AG04450 (cell line): Measurements from ENCODE around the gene NPR2. TPM values are rescaled to one million over a fixed set of nuclear protein-coding genes. Genes with fewer than 3 reads are reported as not detected.

Source experiments
- CTCF ChIA-PET: fragments of 300-600, 350-600 bp; formaldehyde crosslinking; extraction: SDS; loops from one replicate; lab custom pipeline; 2022; ENCODE audit warnings: antibody characterized with exemption, inconsistent platforms; lab: Charles Lee
- POLR2A ChIA-PET: fragments of 350-600 bp; formaldehyde crosslinking; extraction: SDS; loops from one replicate; lab custom pipeline; 2021; ENCODE audit warnings: antibody characterized with exemption, inconsistent platforms; lab: Yijun Ruan, JAX
- DNase-seq: peaks from one replicate; pipeline ENCODE4 v3.0.0-alpha.2; 2011; ENCODE audit warnings: low read depth, low spot score
- H3K27ac ChIP-seq: one replicate; pipeline ENCODE4 v1.5.1; 2012; ENCODE audit warnings: low read depth, low read length, control low read depth
- H3K27me3 ChIP-seq: one replicate; pipeline ENCODE4 v1.6.0; 2012; ENCODE audit warnings: low read length; ENCODE audit not compliant: control insufficient read depth, insufficient read depth
- H3K4me3 ChIP-seq: 2 replicates; pipeline ENCODE4 v1.5.1; 2011; ENCODE audit warnings: mild to moderate bottlenecking, low read depth, low read length, control low read depth
- H3K9me3 ChIP-seq: 2 replicates; pipeline ENCODE4 v1.5.1; 2012; ENCODE audit warnings: low read length; ENCODE audit not compliant: control insufficient read depth, insufficient read depth
- polyA plus RNA-seq: library from polyadenylated mRNA; depleted of rRNA; stranded (reverse); fragments of >200 nt; gene quantifications from 2 replicates; pipeline ENCODE4 v1.2.3, GENCODE V29; 2011; rRNA removed
- small RNA-seq: library from RNA; depleted of rRNA; stranded (forward); fragments of <200 nt; gene quantifications from one replicate; pipeline ENCODE3, GENCODE V24; 2012; ENCODE audit warnings: low read depth; ENCODE audit not compliant: insufficient read length
- TF ChIP-seq, protein P1 (sequence below): IDR thresholded peaks from 2 replicates; pipeline ENCODE4 v1.5.1; 2011; ENCODE audit warnings: low read depth, low read length, control low read depth, inconsistent platforms

Gene NPR2
- polyA plus RNA-seq, 1 experiment, result 31.9 TPM

DNA sequence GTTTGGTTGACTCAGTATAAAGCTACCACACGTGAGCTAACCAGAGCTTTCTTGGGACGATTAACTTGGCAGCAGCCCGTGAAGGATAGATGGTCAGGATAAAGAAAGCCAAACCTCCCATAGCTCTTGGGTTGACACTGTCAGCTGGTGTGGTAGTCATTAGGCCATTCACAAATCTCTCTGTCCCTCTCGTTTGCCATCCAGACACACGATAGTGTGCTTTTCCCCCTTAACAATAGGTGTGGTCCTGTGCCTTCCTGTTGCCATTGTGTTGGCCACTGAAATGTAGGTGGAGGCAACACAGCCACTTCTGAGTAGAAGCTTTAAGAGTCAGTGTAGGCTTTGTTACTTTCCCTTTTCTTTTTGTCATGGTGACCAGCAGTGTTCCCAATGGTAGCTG lies 67.1 kb downstream of the NPR2 start:
- peaks cover 21% of the 10 kb centered on the region for H3K27me3 ChIP-seq
- TF ChIP-seq, protein P1, sequence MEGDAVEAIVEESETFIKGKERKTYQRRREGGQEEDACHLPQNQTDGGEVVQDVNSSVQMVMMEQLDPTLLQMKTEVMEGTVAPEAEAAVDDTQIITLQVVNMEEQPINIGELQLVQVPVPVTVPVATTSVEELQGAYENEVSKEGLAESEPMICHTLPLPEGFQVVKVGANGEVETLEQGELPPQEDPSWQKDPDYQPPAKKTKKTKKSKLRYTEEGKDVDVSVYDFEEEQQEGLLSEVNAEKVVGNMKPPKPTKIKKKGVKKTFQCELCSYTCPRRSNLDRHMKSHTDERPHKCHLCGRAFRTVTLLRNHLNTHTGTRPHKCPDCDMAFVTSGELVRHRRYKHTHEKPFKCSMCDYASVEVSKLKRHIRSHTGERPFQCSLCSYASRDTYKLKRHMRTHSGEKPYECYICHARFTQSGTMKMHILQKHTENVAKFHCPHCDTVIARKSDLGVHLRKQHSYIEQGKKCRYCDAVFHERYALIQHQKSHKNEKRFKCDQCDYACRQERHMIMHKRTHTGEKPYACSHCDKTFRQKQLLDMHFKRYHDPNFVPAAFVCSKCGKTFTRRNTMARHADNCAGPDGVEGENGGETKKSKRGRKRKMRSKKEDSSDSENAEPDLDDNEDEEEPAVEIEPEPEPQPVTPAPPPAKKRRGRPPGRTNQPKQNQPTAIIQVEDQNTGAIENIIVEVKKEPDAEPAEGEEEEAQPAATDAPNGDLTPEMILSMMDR, result no peak
- no peaks in the 10 kb centered on the region; the same call in 1 of the 2 replicates for H3K9me3 ChIP-seq
- no peak overlapping the region for H3K4me3 ChIP-seq
- ChIA-PET POLR2A (interaction anchor here (0.9 kb wide), 1 partner anchor 10 kb away, joined by 3 read pairs; no protein-coding TSS in a partner anchor), CTCF (interaction anchor here (1.4 to 3.3 kb wide), 2 partner anchors 24 to 68 kb away, joined by 4 to 14 read pairs; no protein-coding TSS in a partner anchor)
- no peak for DNase-seq
- no peak overlapping the region for H3K27ac ChIP-seq

Small RNA genes within 50 kb of the gene (small RNA-seq; reads per million reads assigned to genes)
- not detected for gene HINT2

Other genes starting within 250 kb of the NPR2 start
- 12.8 and 14.5 TPM in 2 replicates for gene TESK1, start 186.3 kb upstream of the NPR2 start, polyA plus RNA-seq
- 0.86 and 1.0 TPM in 2 replicates for gene CD72, start 173.2 kb upstream of the NPR2 start, polyA plus RNA-seq
- not detected in 2 replicates for gene SIT1, start 140.7 kb upstream of the NPR2 start, polyA plus RNA-seq
- 173 and 306 TPM in 2 replicates for gene RMRP, start 133.6 kb upstream of the NPR2 start, polyA plus RNA-seq
- 11.8 TPM in 2 replicates for gene CCDC107, start 133.3 kb upstream of the NPR2 start, polyA plus RNA-seq
- 1.1 and 1.2 TPM in 2 replicates for gene ARHGEF39, start 126.4 kb upstream of the NPR2 start, polyA plus RNA-seq
- gene CA9, start 117.7 kb upstream of the NPR2 start, polyA plus RNA-seq, result 1.2 and 1.3 TPM in 2 replicates
- 1,535 and 1,633 TPM in 2 replicates for gene TPM2, start 101.7 kb upstream of the NPR2 start, polyA plus RNA-seq
- gene TLN1, start 59.4 kb upstream of the NPR2 start, polyA plus RNA-seq, result 165 and 224 TPM in 2 replicates
- gene CREB3, start 58.9 kb upstream of the NPR2 start, polyA plus RNA-seq, result 51.1 and 58.1 TPM in 2 replicates
- 32.9 and 34.7 TPM in 2 replicates for gene GBA2, start 42.4 kb upstream of the NPR2 start, polyA plus RNA-seq
- gene RGP1, start 42.3 kb upstream of the NPR2 start, polyA plus RNA-seq, result 20.2 and 20.7 TPM in 2 replicates
- gene MSMP, start 37.3 kb upstream of the NPR2 start, polyA plus RNA-seq, result not detected in 2 replicates
- 0.56 and 0.58 TPM in 2 replicates for gene SPAG8, start 20.7 kb downstream of the NPR2 start, polyA plus RNA-seq
- gene HINT2, start 23.5 kb downstream of the NPR2 start, polyA plus RNA-seq, result 17.5 and 18.5 TPM in 2 replicates
- gene FAM221B, start 37.1 kb downstream of the NPR2 start, polyA plus RNA-seq, result not detected in 2 replicates
- 3.3 and 4.7 TPM in 2 replicates for gene TMEM8B, start 37.6 kb downstream of the NPR2 start, polyA plus RNA-seq
- not detected in 2 replicates for gene OR13J1, start 78.8 kb downstream of the NPR2 start, polyA plus RNA-seq
- 2.7 and 3.0 TPM in 2 replicates for gene HRCT1, start 114.6 kb downstream of the NPR2 start, polyA plus RNA-seq
- 0.17 and 0.27 TPM in 2 replicates for gene SPAAR, start 117.9 kb downstream of the NPR2 start, polyA plus RNA-seq
- gene OR2S2, start 166.6 kb downstream of the NPR2 start, polyA plus RNA-seq, result 0.46 and 1.1 TPM in 2 replicates
- 103 and 112 TPM in 2 replicates for gene RECK, start 245.3 kb downstream of the NPR2 start, polyA plus RNA-seq